IPS-18c (cell line): ENCODE data around the gene NDUFA13.
A peak's percentile ranks its signal among the peaks of the same experiment; 100 is the strongest.

Experiments used
- H3K4me3 ChIP-seq: 2 replicates; pipeline ENCODE4 v1.7.0; 2013; ENCODE audit warnings: low read depth, mild to moderate bottlenecking, low read length, moderate library complexity; ENCODE audit not compliant: insufficient read depth
- H3K9me3 ChIP-seq: one replicate; pipeline ENCODE4 v1.6.1; 2013; ENCODE audit warnings: mild to moderate bottlenecking, low read length, moderate library complexity; ENCODE audit not compliant: control insufficient read depth, insufficient read depth

Gene NDUFA13

DNA sequence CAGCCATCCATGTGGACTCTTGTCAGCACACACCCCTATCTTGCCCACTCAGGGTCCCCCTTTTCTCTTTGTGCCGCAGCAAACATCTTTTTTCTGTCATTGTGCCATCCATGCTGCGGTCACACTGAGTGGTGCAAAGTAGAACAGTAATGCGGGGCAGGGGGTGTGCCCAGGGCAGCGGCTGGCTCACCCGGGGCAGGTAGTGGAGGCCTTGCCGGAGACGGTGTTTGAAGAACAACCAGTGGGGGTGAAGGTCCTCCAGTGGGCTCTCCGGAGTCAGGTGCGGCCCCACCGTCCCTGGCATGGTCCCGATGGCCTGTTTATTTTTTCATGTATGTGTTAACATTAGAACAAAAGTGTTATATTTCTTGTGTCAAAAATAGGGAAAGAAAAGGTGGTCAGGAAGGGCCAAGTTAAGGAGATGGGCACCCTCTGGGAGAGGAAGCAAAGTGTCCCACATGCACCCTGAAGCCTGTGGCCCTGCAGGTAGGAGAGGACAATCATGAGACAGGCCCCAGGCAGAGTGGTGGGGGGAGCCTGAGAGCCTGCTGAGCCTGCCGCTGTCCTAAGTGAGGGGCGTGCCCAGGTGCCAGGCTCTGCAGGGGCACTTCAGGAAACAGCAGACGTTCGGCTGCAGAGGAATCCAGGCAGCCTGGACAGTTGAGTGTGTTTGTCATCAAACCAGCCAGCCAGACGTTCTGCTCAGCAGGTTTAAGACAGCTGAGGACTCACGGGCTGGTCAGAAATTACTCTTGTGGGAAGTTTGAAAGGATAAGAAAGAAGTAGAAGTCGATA is 13.0 kb upstream of the NDUFA13 start:
- Histone ChIP-seq H3K9me3 (peaks cover 2% of the 10 kb centered on the region), H3K4me3 (no peak overlapping the region)

DNA sequence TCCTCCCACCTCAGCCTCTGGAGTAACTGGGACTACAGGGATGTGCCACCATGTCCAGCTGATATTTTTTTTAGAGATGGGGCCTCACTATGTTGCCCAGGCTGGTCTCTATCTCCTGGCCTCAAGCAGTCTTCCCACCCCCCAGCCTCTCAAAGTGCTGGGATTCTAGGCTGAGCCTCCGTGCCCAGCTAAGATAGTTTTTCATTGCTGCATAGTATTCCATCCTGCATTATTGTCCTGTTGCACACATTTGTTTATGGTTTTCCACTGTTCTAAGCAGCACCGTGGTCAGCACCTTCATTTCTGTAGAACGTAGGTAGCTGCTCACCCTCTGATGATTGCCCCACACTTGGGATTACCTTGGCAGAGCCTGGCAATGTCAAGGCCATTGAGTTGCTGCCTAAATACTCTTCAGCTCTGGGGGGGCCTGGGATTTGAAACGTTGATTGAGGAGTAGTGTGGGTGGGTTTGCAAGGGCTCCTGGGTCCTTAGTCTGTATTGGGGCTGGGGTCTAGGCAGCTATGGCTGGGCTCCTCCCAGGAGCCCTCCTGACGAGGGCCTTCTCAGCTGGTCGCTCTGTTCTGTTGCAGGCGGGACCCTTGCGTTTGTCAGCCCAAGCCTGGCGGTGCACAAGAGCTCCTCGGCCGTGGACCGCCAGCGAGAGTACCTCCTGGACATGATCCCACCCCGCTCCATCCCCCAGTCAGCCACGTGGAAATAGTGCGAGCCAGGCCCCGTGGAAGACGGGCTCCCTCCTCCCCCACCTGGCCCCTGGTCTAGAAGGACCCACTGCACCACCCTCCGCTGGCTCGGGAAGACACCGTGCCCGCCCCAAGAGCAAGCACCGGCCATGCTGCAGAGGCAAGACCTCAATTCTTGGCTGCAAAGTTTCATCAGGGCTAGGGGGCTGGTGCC is 11.0 kb upstream of the NDUFA13 start:
- no peak overlapping the region for H3K4me3 ChIP-seq

DNA sequence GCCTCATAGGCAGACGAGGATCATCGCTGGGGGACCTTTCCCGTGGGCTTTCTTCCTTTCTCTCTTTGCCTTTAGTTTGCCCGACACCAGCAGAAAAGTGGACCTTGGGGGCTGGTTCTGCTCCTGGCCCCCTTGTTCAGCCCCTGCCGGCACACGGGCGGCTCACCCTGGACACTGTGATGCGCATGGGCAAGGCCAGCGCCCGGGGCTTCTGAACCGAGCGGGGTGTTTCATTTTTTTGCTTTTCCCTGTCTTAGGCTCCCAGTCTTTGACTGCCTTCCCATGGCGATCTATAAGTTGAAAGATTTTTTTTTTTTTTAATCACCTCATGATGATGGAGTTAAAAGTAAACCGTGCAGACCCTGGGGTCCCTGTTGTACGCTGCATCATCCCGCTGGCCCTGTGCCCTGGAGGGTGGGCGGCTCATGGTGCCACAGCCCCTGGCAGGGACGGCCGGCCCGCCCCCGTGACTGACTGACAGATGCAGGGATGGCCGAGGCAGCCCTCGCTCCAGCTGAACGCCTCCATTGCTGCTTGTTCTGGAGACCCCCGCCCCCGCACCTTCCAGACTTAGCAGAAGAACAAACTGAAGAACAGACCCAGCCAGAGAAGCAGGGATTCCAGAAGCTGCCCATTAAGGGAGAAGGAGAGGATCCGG is 10.2 kb upstream of the NDUFA13 start:
- no peak overlapping the region for H3K4me3 ChIP-seq
- no peaks in the 10 kb centered on the region for H3K9me3 ChIP-seq

More for the DNA sequence above, 11.0 kb upstream of the NDUFA13 start:
- no peaks in the 10 kb centered on the region for H3K9me3 ChIP-seq

DNA sequence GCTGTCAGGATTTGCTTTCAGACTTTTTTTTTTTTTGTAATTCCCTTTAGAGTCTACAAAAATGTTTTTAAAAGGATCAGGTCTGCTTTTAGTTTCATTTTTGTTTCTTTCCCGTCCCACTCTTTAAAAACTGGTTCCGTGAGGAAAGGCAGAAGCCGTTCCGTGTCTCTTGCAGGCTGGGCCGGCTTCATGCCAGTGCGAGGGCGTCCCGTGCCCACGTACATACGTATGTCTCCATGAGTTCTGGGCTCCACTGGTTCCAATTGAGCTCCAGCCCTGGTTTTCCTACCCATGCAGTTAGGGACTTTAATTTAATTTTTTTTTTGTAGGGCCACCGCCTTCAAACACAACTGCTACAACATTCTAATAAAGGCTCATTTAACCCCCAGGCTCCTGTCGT is 9.4 kb upstream of the NDUFA13 start:
- no peak overlapping the region for H3K4me3 ChIP-seq

DNA sequence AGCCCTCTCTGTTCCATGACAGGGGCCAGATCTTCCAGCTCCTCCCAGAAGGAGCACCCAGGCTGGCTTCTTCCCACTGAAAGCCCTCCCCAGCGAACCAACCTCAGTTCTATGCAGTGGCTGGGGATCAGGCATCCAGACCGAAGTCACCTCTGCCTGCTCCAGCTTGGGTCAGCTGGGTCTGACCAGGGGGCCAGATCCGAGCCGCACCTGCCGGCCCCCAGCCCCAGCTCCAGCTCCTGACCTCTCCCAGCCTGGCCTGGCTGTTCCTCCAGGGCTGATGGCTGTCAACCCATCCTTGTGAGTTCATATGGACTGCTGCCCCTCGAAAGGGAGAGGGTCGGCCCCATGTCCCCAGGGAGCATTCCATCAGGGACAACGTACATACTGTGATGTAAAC is 8.7 kb upstream of the NDUFA13 start:
- H3K4me3 ChIP-seq: no peak overlapping the region
- no peaks in the 10 kb centered on the region for H3K9me3 ChIP-seq

More for the DNA sequence above, 9.4 kb upstream of the NDUFA13 start:
- H3K9me3 ChIP-seq: no peaks in the 10 kb centered on the region

DNA sequence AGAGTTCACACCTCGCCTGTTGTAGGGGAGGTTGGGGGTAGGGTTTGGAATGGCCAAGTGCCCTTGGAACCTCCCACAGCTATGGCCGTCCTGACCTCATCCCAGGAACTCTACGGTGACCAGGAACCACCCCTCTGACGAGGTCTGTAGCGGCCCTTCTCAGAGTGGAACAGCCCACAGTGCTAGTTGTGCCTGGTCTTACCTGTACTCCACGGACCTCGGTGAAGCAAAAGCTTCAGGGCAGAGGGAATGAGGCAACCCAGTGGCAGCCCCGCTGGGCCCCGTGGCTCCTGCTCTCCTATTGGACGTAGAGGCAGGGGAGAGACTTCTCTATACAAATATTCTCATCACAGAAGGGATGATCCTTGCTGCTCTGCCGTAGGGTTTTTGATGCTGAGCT is 7.8 kb upstream of the NDUFA13 start:
- H3K9me3 ChIP-seq: no peaks in the 10 kb centered on the region
- no peak overlapping the region for H3K4me3 ChIP-seq

DNA sequence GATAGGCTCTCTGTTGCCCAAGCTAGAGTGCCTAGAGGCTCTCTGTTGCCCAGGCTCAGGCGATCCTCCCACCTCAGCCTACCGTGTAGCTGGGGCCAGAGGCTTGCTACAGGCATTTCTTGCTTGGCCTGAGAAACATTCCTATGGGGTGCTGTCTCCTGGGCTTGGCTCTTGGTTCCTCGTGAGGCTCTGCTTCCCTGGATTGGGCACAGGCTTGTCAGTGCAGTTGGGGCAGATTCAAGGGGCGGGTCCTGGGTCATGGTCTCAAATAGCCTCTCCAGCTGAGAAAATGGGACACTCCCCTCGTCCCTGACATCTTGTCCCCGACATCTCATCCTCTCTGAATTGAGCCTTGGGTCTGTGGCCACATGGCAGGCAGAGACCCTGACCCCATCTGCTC is 5.6 kb upstream of the NDUFA13 start:
- Histone ChIP-seq H3K4me3 (no peak overlapping the region), H3K9me3 (no peaks in the 10 kb centered on the region)

DNA sequence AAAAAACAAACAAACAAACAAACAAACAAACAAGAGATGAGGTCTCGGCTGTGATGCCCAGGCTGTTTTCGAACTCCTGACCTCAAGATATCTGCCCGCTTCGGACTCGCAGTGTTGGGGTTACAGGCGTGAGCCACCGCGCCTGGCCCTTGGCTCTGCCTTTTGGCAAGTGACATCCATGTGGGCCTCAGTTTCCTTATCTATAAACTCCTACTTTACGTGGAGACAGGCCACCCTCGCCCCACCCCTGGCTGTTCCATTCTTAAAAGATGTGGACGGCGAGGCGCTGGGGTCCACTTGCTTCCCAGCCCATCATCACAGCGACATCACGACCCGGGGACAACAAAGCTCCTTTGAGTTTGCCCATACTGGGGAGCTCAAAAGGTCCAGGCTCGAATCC is 2.3 kb upstream of the NDUFA13 start:
- no peaks in the 10 kb centered on the region for H3K9me3 ChIP-seq
- no peak overlapping the region for H3K4me3 ChIP-seq

DNA sequence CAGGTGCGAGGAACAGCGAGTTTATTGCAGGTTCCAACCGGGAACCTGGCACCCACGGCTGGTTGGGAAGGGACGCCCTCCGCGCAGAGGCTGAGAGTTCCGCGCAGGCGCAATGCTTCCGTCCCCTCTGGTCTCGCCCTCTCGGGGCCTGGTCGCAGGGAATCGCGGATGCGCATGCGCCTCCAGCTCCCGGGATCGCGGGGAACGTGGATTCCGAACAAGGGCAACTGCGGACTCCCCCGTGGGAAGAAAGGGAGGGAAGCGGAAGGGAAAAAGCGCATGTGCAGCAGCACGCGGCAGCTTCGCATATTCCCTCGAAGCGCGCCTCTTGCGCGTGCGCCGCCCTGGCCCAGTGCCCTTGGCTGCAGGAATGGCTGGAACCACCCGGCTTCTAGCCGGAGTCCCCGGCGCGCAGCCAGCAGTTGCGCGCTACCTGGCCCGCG is 1.8 kb upstream of the NDUFA13 start:
- H3K9me3 ChIP-seq: no peaks in the 10 kb centered on the region
- no peak overlapping the region for H3K4me3 ChIP-seq

DNA sequence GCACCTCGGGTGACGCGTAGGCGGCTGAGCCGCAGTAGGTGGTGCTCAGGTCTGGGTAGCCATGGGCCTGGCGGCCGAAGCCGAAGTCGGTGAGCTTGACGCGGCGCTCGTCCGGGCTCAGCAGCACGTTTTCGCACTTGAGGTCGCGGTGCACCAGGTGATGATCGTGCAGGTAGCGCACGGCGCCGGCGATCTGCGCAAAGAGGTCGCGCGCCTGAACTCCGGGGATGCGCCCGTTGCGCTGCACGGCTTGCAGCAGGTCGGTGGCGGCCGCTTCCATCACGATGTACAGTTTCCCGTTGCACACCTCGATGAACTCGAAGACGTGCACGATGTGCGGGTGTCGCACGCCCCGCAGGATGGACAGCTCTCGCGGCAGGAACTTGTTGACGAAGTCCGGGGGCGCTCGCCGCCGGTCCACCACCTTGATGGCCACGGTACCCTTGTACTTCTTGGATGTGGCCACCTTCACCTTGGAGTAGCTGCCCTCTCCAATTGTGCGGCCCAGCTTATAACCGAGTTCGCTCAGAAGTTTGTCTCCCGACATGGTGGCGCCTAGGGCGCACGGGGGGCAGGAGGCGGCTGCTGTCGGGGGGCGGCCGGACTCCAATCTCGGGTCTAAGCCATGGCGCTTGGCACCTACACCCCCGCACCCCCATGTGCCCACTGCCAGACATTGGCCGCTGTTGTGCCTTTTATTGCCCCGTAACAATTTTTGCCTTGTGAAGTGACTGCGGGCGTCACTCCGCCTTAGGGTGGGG is 964 bp upstream of the NDUFA13 start, which contains the start of gene TSSK6:
TSSK6 (minus strand) TSS at position 668 of the 761 bp plus-strand sequence; CDS start at position 547, 121 bp downstream.
- Histone ChIP-seq H3K4me3 (peak within 1 kb of the TSS; percentile 87), H3K9me3 (no peaks in the 10 kb centered on the region)

DNA sequence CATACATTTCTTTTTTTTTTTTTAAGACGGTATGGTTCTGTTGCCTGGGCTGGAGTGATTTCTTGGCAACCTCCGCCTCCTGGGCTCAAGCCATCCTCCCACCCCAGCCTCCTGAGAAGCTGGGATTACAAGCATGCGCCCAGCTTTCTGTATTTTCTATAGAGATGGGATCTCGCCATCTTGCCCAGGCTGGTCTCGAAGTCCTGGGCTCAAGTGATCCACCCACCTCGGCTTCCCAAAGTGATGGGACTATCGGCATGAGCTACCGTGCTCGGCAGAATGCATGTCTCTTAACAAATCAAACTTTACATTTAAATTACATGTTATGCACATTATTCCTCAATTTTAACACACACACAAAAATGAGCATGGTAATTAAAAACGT is 1.2 kb downstream of the NDUFA13 start:
- no peaks in the 10 kb centered on the region for H3K9me3 ChIP-seq
- H3K4me3 ChIP-seq: no peak overlapping the region

DNA sequence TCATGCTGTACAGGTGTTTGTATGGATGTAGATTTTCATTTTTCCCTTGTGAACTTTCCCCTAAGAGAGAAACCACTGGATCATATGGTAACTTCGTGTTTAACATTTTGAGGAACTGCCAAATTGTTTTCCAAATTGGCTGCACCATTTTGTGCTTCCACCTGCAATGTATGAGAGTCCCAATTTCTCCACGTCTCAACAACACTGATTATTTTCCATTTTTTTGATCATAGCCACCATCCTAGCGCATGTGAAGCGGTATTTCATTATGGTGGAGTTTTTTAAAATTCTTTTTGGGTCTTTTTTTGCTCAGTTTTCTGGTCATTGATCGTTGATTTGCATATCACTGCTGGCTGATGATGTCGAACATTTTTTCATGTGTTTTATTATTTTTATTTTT is 5.0 kb downstream of the NDUFA13 start:
- H3K4me3 ChIP-seq: no peak overlapping the region
- no peaks in the 10 kb centered on the region for H3K9me3 ChIP-seq

DNA sequence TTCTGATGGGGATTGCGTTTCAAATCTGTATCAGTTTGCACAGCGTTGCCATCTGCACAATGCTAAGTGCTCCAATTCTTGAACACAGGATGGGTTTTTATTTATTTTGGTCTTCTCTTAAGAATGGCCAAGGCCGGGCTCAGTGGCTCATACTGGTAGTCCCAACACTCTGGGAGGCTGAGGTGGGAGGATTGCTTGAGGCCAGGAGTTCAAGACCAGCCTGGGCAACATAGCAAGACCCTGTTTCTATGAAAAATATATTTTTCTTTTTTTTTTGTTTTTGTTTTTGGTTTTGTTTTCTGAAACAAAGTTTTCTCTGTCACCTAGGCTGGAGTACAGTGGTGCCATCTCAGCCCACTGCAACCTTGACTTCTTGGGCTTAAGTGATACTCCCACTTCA is 7.2 kb downstream of the NDUFA13 start:
- H3K9me3 ChIP-seq: no peaks in the 10 kb centered on the region
- H3K4me3 ChIP-seq: no peak overlapping the region

DNA sequence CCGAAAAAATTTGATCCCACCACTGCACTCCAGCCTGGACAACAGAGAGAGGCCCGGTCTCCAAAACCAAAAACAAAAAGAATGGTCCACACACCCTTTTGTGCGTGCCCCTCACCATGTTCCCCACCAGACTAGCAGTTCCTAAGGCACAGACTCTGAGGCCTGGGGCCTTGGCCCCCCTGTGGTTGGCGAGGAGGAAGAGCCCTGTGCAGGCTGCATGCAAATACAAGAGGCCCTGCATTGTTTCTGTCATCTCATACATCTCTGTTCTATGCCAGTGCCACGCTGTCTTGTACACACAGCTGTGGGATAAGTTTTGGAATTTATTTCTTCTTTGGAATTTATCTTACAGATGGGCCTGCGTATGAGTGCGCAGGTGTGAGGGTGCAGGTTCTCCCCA is 8.0 kb downstream of the NDUFA13 start:
- Histone ChIP-seq H3K4me3 (no peak overlapping the region), H3K9me3 (no peaks in the 10 kb centered on the region)

DNA sequence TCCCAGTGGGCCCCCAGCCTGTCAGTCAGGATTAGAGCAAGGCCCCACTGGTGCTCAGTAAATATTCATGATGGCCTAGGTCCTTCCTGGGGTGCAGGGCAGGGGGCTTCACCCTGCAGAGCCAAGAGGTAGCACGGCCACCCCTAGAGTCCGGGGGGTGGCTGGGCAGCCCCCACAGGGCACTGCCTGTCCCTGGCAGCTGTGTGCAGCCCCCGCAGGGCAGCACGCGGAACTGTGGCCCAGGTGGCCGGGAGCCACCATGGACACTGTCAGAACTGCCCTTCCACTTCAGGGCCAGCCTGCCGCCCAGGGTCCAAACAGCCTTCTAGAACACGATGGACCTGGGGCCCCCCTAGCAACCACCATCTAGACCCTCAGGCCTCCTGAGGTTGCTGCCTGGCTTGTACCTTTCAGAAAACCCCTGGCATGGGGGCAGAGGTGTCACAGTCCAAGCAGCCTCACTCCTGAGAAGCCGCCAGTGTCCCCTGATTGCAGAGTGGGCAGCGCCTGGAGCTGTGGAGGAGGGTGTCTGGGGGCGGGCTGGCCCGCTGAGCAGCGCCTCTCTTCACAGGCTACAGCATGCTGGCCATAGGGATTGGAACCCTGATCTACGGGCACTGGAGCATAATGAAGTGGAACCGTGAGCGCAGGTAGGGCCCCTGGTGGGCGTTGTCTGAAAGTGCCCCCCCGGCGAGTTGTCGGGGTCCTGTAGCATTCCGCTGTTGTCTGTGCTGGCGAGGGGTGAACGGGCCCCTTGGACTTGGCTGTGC is 9.8 kb downstream of the NDUFA13 start:
- Histone ChIP-seq H3K9me3 (no peaks in the 10 kb centered on the region), H3K4me3 (no peak overlapping the region)

DNA sequence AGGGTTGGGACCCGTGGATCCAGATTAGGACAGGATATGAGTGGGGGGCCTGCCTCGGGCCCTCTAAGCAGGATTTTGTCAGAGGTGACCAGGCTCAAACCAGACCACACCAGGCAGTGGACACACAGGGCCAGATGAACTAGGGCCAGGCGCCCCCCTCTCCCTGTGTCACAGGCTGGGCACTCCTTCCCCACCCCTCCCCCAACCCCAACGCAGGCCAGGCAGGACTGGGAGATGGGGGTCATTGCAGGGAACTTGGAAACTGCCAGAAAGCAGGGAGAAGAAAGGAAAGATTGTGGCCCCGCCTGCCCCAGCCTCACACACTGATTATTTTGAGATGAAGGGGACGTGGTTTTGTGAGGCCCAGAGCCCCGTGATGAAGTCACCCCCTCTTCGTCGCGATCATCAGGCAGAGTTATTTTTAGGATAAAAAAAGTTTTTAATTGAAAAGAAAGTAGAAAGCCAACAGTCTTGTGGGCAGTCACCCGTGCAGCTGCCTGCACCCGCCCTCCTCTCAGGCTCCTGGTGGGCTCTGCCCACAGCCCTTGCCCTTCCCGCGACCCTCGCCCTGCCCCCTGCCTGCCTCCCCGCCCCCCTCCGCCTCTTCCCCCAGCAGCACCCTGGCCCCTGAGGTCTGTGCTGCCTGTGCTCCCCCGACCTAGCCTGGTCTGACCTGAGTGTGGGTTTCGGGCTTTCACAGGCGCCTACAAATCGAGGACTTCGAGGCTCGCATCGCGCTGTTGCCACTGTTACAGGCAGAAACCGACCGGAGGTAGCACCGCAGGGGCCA is 10.8 kb downstream of the NDUFA13 start:
- Histone ChIP-seq H3K4me3 (no peak overlapping the region), H3K9me3 (no peaks in the 10 kb centered on the region)
